Measurements from ENCODE around the gene RABL6.
"Not testable (repeated sequence)": the region's sequence is repeated elsewhere in the genome, so short reads cannot be mapped to it uniquely, and the experiment has no call there.

Gene RABL6

DNA sequence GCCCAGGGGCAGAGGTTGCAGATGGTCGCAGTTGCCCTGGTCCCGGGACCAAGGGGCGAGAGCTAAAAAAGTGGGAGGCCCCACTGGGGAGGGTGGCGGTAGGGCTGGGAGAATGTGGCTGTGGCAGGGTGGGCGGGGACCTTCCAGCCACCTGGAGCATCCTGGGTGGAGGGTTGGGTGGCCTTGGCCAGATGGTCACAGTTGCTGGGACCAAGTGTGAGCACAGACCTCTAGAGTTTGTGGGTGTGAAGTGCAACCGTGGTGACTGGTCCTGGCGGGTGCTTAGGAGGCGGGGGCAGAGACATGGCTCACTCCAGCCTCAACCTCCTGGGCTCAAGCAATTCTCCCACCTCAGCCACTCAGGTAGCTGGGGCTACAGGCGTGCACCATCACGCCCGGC lies 72.9 kb downstream of the RABL6 start:
- TF ChIP-seq GATA1 (IDR thresholded peaks at IDR 0.05; ENCODE audit: low read depth, low read length), result no peak
- TF ChIP-seq POLR2A (IDR thresholded peaks at IDR 0.05; ENCODE audit: low read length), result no peak
- no peak for DNase-seq

DNA sequence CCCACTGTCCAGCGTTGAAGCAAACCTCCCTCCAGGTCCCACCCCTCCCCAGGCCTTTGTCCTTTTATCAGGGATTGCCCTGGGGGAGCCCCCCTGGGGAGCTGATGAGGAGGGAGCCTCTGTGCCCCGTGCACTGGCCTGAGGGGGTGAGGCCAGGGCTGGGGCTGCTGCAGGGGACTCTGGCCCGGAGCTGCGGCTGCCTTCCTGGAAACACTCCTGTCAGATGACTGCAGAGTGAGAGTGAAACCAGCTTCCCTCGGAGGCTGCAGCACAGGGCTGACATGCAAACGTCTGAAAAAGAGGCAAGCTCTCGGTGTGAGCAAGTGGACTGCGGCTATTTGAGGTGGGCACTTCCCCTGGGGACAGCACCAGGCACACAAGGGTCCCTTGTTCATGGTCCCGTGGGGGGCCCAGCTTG lies 74.0 kb downstream of the RABL6 start:
- TF ChIP-seq POLR2A (IDR thresholded peaks at IDR 0.05; ENCODE audit: low read length) (no peak), GATA1 (IDR thresholded peaks at IDR 0.05; ENCODE audit: low read depth, low read length) (no peak)
- DNase-seq, result peak in 1 of 2 experiments; percentile 28

DNA sequence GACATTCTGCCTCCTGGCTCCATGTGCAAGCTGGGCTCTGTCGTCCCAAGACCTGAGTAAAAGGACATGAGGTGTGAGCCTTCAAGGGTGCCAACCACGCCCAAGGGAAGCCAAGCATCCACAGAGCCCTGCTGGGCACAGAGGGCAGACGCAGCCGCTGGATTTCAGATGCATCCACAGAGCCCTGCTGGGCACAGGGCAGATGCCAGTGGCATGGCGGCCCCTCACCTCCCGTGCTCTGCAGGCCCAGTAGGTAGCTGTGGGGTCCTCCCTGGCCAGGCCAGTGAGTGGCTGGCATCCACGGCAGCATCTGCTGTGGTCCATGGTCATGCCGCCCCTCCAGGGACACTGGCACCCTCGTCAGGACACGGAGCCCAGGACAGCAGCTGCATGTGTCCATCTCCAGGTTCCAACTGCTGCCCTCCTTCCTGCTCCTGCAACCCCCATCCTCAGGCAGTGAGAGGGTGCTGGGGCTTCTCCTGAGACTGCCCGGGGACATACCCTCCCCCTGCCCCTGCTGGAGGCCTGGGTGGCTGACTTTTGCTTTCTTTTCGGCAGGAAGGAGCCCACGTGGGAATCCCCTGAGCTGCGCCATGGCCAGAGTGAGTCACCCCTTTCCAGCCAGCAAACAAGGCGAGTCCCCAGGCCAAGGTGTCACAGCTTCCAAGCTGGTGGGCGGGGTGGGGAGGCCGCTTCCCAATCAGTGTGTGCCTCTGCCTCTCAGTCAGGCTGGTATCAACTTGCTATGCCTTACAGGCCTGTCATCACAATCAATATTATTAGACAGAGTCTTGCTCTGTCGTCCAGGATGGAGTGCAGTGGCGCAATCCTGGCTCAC lies 74.6 kb downstream of the RABL6 start:
- TF ChIP-seq POLR2A (IDR thresholded peaks at IDR 0.05; ENCODE audit: low read length), result no peak
- peak in 1 of 2 experiments; percentile 44 for DNase-seq

DNA sequence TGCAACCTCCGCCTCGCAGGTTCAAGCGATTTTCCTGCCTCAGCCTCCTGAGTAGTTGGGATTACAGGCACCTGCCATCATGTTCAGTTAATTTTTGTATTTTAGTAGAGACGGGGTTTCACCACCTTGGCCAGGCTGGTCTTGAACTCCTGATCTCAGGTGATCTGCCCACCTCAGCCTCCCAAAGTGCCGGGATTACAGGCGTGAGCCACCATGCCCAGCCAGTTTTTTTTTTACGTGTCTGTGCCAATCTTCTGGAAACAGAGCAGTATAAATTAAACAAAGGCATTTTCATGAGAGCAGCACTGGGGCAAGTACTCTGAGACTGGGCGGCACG lies 75.2 kb downstream of the RABL6 start:
- not testable (repeated sequence) for DNase-seq

DNA sequence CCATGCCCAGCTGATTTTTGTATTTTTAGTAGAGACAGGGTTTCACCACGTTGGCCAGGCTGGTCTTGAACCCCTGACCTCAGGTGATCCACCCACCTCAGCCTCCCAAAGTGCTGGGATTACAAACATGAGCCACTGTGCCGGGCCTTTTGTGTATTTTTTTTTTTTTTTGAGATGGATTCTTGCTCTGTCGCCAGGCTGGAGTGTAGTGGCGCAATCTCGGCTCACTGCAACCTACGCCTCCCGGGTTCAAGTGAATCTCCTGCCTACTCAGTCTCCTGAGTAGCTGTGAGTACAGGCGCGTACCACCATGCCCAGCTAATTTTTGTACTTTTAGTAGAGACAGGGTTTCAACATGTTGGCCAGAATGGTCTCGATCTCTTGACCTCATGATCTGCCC lies 75.9 kb downstream of the RABL6 start:
- DNase-seq, result not testable (repeated sequence)

DNA sequence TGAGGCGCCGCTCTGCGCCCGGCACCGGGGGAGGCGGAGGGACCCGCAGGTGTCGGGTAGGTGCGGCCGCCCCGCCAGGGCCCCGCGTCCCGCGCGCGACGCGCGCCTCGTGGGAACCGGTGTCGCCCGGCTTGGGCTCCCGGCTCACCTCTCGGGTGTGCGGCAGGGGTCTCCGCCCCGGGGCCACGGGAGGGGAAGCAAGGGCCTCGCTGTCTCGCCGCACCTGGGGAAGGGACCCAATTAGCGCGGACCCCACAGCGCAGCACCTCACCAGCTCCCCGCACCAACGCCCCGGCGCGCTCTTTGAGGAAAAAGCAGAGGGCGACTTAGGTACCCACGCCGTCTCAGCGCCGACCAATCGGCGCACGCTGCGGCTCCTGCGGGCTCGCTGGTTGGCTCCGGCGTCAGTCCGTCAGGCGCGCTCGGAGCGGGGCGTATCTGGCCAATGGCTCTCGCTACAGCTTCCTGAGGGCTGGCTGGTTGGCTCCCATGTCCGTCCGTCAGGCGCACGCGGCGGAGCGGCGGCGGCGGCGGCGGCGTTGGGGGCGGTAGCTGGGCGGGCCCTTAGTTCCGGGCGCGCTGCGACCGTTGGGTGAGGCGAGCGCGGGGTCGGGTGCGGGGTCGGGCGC lies 78.3 kb downstream of the RABL6 start, which contains the start of gene TRAF2:
Gene TRAF2, plus strand, starts transcription at position 567 of the 629 bp plus-strand sequence. CDS start 12,225 bp downstream, outside the sequence.
- DNase-seq, result peak; percentile 99 to 100
- TF ChIP-seq POLR2A (IDR thresholded peaks at IDR 0.05; ENCODE audit: low read length) (peak; percentile 74), GATA1 (IDR thresholded peaks at IDR 0.05; ENCODE audit: low read depth, low read length) (no peak)

DNA sequence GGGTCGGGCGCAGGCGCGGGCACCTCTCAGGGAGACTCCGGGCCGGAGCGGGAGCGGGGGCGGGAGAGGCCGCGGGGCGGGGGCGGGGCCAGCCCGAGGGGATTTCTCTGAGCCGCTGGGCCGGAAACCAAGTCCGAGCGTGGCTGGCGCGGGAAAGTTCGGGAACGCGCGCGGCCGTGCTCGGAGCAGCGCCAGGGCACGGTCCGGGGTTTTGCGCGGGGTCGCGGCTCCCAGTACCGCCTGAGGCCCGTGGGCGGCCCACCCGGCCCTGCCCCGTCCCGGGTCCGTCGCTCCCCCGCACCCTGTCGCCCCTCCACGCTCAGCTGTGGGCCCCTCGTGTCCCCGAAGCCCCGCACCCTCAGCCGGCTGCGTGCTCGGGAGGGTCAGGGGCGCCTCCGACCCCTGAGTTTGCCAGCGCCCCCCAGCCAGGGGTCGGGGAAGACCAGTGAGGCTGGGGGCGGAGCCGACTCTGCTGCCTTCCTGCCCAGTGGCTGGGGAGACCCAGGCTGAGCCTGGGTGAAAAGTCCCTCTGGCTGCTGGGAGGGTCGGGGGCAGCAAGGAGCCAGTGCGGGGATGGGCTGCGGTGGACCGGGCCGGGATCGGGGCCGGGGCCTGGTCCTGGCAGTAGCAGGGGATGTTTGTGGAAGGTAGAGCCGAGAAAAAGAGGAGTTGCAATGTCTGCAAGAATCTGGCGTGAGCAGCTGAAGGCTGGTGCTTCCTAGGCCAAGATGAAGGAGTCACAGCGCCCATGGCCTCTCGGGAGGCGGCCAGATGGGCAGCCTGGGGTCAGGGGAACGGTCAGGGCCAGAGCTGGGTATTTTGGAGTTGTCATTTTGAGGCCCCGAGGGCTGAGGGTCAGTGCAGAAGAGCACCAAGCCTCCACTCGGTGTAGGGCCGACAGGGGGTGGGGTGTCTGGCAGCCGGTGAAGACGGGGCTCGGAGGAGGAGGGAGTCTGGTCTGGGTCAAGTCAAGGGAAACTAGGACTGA lies 79.2 kb downstream of the RABL6 start:
- DNase-seq, result peak; percentile 46 to 55
- TF ChIP-seq POLR2A (IDR thresholded peaks at IDR 0.05; ENCODE audit: low read length), result no peak
- no peak for TF ChIP-seq GATA1 (IDR thresholded peaks at IDR 0.05; ENCODE audit: low read depth, low read length)

DNA sequence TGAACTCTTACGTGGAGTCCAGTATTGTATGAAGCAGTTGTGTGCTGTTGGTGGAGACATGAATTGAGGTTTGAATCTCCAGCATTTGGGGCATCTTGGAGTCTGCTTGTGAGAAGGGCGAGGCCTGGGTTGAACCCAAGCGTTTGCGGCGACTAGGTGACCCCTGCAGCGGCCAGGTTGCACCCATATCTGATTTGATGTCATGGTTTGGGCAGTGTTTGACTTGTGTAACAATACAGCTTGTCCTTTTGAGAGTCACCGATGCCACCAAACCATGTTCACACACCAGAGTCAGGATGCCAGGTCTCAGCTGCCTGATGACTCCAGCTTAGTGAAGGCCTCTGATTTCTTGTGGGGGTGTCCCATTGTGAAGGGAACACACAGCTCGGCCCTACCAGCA lies 80.7 kb downstream of the RABL6 start:
- DNase-seq, result no peak
- TF ChIP-seq POLR2A (IDR thresholded peaks at IDR 0.05; ENCODE audit: low read length) (no peak), GATA1 (IDR thresholded peaks at IDR 0.05; ENCODE audit: low read depth, low read length) (no peak)

DNA sequence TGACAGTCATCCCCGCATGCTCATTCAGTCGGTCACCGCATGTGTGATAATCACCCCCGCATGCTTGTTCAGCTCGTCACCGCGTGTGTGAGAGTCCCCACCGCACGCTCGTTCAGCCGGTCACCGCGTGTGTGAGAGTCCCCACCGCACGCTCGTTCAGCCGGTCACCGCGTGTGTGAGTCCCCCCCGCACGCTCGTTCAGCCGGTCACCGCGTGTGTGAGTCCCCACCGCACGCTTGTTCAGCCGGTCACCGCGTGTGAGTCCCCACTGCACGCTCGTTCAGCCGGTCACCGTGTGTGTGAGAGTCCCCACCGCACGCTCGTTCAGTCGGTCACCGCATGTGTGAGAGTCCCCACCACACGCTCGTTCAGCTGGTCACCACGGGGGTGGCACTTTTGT lies 82.1 kb downstream of the RABL6 start:
- no peak for DNase-seq
- TF ChIP-seq POLR2A (IDR thresholded peaks at IDR 0.05; ENCODE audit: low read length) (no peak), GATA1 (IDR thresholded peaks at IDR 0.05; ENCODE audit: low read depth, low read length) (no peak)

DNA sequence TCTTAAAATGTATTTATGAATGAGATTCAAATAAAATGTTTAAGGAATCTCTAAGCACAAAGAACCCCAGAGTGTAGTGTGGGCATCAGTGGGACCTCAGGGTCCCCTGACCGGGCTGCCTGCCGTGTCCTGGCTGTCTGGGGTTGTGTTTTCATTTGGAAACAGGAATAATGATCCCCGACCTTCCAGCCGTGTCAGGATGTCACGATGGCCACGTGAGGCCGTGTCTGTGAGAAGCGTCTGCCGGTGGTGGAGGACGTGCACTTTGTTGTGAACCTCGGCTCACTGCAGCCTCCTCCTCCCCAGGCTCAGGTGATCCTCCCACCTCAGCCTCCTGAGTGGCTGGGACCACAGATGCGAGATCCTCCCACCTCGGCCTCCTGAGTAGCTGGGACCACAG lies 82.9 kb downstream of the RABL6 start:
- TF ChIP-seq POLR2A (IDR thresholded peaks at IDR 0.05; ENCODE audit: low read length) (no peak), GATA1 (IDR thresholded peaks at IDR 0.05; ENCODE audit: low read depth, low read length) (no peak)
- DNase-seq, result no peak

Measured in erythroblast (primary cell).